Testis (tissue), 2 donors: ENCODE measurements around the gene ATP5PB.

Experiments
- POLR2A ChIP-seq: fragments of 450-650 bp; IDR thresholded peaks from one replicate; pipeline ENCODE4 v1.6.1; 2017; ENCODE audit warnings: antibody characterized with exemption, mild to moderate bottlenecking, moderate library complexity
- TF ChIP-seq, protein P1 (sequence below), 3 experiments: fragments of 450-650 bp in 2 of 3; fragments of 200-600 bp in 1 of 3; sonication (generic) in 1 of 3; IDR thresholded peaks; one replicate each; pipeline ENCODE4 v1.5.1; 2016 to 2019; ENCODE audit warnings: antibody characterized with exemption in 3 of 3, mild to moderate bottlenecking in 2 of 3, moderate library complexity in 1 of 3

DNA sequence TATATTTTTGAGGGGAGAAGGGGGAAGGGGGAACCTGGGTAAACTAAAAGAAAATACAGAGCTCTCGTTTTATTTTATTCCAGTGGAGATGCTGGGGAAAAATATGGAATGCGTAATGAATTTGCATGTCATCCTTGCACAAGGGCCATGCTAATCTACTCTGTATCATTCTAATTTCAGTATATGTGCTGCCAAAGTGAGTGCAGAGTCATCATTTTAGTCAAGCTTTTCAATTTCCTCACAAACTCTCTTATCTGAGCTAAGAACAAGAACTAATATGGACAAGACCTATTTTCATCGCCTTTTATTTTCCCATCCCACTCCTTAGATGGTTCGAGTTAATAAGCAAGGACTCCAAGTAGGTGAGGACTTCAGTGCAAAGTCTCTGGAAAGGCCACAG lies 41.0 kb downstream of the ATP5PB start:
- TF ChIP-seq, protein P1, sequence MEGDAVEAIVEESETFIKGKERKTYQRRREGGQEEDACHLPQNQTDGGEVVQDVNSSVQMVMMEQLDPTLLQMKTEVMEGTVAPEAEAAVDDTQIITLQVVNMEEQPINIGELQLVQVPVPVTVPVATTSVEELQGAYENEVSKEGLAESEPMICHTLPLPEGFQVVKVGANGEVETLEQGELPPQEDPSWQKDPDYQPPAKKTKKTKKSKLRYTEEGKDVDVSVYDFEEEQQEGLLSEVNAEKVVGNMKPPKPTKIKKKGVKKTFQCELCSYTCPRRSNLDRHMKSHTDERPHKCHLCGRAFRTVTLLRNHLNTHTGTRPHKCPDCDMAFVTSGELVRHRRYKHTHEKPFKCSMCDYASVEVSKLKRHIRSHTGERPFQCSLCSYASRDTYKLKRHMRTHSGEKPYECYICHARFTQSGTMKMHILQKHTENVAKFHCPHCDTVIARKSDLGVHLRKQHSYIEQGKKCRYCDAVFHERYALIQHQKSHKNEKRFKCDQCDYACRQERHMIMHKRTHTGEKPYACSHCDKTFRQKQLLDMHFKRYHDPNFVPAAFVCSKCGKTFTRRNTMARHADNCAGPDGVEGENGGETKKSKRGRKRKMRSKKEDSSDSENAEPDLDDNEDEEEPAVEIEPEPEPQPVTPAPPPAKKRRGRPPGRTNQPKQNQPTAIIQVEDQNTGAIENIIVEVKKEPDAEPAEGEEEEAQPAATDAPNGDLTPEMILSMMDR (IDR thresholded peaks at IDR 0.05): no peak
- TF ChIP-seq POLR2A: no peak
